ENCODE data around the gene ITGB1BP1.
"Not testable (repeated sequence)": the region's sequence is repeated elsewhere in the genome, so short reads cannot be mapped to it uniquely, and the experiment has no call there.

ITGB1BP1 gene

GRCh38 chr2:9400268-9401058 lies 22.9 kb downstream of the ITGB1BP1 start:
- no peak for DNase-seq

- DNase-seq, result no peak
These were observed 24.2 kb downstream of the ITGB1BP1 start for GRCh38 chr2:9398881-9399780.

- DNase-seq, result not testable (repeated sequence)
These were observed 25.1 kb downstream of the ITGB1BP1 start for GRCh38 chr2:9398251-9398650.

GRCh38 chr2:9397201-9397600 lies 26.1 kb downstream of the ITGB1BP1 start:
- DNase-seq, result no peak

- no peak for DNase-seq
These were observed 28.5 kb downstream of the ITGB1BP1 start for GRCh38 chr2:9394816-9395215.

- peak; percentile 48 for DNase-seq
These were observed 30.2 kb downstream of the ITGB1BP1 start for GRCh38 chr2:9392898-9393765.

- no peak for DNase-seq
These were observed 31.2 kb downstream of the ITGB1BP1 start for GRCh38 chr2:9391961-9392720.

GRCh38 chr2:9390991-9391390 lies 32.3 kb downstream of the ITGB1BP1 start:
- DNase-seq, result no peak

- no peak for DNase-seq
These were observed 33.0 kb downstream of the ITGB1BP1 start for GRCh38 chr2:9390151-9390850.

GRCh38 chr2:9388950-9389911 lies 34.1 kb downstream of the ITGB1BP1 start:
- DNase-seq, result no peak

GRCh38 chr2:9388199-9388681 lies 35.1 kb downstream of the ITGB1BP1 start:
- DNase-seq, result no peak

- no peak for DNase-seq
These were observed 37.5 kb downstream of the ITGB1BP1 start for GRCh38 chr2:9385841-9386240.

GRCh38 chr2:9384521-9384920 lies 38.8 kb downstream of the ITGB1BP1 start:
- DNase-seq, result no peak

- DNase-seq, result peak; percentile 24
These were observed 40.6 kb downstream of the ITGB1BP1 start for GRCh38 chr2:9382604-9383235.

GRCh38 chr2:9380702-9381628 lies 42.4 kb downstream of the ITGB1BP1 start:
- DNase-seq, result peak; percentile 94

GRCh38 chr2:9379391-9379755 lies 44.0 kb downstream of the ITGB1BP1 start:
- DNase-seq, result no peak

GRCh38 chr2:9378433-9379390 lies 44.6 kb downstream of the ITGB1BP1 start:
- DNase-seq, result peak; percentile 80

Measured in fibroblast of skin of right biceps (primary cell).